ENCODE measurements around the gene NSMCE1.

Gene NSMCE1

DNA sequence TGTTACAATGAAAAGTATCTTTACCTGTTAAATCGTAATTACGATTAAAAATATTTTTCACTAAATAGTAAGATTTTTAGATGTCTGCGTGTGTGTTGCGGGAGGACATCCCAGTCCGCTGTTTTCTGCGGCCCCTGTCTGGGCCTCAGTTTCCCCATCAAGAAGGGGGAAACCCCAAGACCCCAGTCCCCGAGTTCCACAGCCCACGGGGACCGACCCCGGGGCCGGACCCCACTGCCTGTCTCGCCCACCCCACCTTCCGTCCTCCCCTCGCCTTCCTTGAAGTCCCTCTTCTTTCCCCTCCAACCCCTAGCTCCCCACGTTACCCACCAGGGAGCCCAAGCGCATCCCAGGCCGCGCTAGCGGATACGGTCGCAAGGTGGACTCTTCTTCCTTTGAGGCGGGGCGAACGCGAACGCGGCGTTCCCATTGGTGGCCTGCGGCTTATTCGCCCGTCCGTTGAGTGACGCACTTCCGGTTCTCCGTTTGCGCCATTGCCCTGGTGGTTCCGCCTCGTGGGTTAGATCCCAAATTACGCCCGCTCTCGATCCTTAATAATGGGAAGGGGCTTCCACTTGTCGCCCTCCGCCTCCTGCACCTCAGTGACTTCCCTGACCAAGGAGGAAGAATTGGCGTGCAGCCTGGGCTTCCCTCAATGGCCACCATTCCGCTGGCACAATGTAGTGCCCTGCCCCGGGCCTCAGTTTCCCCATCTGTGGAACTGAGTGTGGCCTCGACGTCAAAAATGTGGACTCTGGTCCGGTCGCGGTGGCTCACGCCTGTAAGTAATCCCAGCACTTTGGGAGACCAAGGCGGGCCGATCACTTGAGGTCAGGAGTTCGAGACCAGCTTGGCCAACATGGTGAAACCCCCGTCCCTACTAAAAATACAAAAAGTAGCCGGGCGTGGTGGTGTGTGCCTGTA is at the start of gene NSMCE1:
TSS of gene NSMCE1 (minus strand) at position 397 of the 924 bp plus-strand sequence. CDS start 11,202 bp downstream, outside the sequence.
- peak; percentile 96 for DNase-seq (ENCODE audit: extremely low read depth, insufficient read length)
- Histone ChIP-seq H3K27me3 (replicated peaks; ENCODE audit: control insufficient read depth, insufficient read depth, low read length) (no peaks in the 10 kb centered on the region), H3K4me3 (replicated peaks; ENCODE audit: low read depth, low read length) (peak within 1 kb of the TSS; percentile 96), H3K36me3 (ENCODE audit: control insufficient read depth, insufficient read depth, low read length) (no peaks in the 10 kb centered on the region)
- TF ChIP-seq CTCF (IDR thresholded peaks at IDR 0.05; ENCODE audit: insufficient read depth, low read length, poor library complexity, severe bottlenecking) = peak; percentile 13

DNA sequence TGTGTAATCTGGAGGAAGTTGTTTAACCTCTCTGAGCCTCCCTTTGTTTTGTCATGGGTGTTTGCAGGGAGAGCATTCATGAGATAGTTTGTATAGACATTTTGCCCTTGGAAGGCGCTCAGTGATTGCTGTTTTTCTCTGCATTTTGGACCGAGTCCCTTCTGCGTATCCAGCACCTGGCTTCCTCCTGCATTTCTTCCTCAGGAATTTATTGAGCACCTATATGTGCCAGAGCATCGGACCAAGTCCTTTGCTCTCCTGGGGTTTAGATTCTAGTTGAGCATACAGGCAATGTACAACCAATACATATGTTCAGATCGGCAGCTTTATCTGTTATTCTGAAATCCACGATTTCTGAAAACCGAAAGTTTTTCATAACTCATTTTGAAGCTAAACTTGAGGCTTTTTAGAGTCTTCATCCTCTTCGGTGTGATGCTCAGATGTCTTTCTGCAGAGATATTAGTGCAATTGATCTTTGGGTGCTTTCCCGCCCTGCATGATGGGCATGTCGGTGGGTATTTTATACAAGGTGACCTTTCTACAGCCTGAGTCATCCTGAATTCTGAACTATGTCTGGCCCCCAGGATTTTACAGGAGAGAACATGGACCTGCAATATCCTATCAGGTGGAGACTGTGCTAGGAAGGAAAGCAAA is 49.3 kb upstream of the NSMCE1 start:
- no peak for DNase-seq (ENCODE audit: extremely low read depth, insufficient read length)
- no peaks in the 10 kb centered on the region for H3K27me3 ChIP-seq (replicated peaks; ENCODE audit: control insufficient read depth, insufficient read depth, low read length)
- H3K4me3 ChIP-seq (replicated peaks; ENCODE audit: low read depth, low read length) = no peak overlapping the region
- no peak for TF ChIP-seq CTCF (IDR thresholded peaks at IDR 0.05; ENCODE audit: insufficient read depth, low read length, poor library complexity, severe bottlenecking)
- H3K36me3 ChIP-seq (ENCODE audit: control insufficient read depth, insufficient read depth, low read length) = no peaks in the 10 kb centered on the region; the same call in 1 of the 2 replicates

DNA sequence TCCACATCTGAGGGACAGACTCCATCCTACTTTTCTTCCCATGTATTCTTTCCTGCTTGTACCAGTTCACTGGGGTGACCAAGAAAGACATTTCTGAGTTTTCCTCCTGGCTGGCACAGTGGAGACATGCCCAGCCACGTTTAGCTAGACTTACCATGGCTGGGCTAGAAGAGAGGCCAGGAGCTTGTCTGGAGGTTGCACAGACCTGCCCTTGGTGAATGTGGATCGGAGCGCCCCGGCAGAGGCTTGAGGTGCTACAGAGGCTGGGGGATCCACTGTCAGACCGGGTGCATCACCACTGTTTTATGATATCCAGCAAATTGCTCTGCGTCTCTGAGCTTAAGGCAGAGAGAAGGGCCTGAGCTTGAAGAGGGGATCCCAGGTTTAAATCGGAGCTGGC is 48.7 kb upstream of the NSMCE1 start:
- Histone ChIP-seq H3K27me3 (replicated peaks; ENCODE audit: control insufficient read depth, insufficient read depth, low read length) (no peaks in the 10 kb centered on the region), H3K4me3 (replicated peaks; ENCODE audit: low read depth, low read length) (no peak overlapping the region), H3K36me3 (ENCODE audit: control insufficient read depth, insufficient read depth, low read length) (no peaks in the 10 kb centered on the region; the same call in 1 of the 2 replicates)
- no peak for DNase-seq (ENCODE audit: extremely low read depth, insufficient read length)
- TF ChIP-seq CTCF (IDR thresholded peaks at IDR 0.05; ENCODE audit: insufficient read depth, low read length, poor library complexity, severe bottlenecking) = no peak

GRCh38 chr16:27316038-27316680 is 47.6 kb upstream of the NSMCE1 start:
- Histone ChIP-seq H3K27me3 (replicated peaks; ENCODE audit: control insufficient read depth, insufficient read depth, low read length) (no peaks in the 10 kb centered on the region), H3K36me3 (ENCODE audit: control insufficient read depth, insufficient read depth, low read length) (no peaks in the 10 kb centered on the region; the same call in 1 of the 2 replicates), H3K4me3 (replicated peaks; ENCODE audit: low read depth, low read length) (no peak overlapping the region)
- no peak for DNase-seq (ENCODE audit: extremely low read depth, insufficient read length)
- no peak for TF ChIP-seq CTCF (IDR thresholded peaks at IDR 0.05; ENCODE audit: insufficient read depth, low read length, poor library complexity, severe bottlenecking)

DNA sequence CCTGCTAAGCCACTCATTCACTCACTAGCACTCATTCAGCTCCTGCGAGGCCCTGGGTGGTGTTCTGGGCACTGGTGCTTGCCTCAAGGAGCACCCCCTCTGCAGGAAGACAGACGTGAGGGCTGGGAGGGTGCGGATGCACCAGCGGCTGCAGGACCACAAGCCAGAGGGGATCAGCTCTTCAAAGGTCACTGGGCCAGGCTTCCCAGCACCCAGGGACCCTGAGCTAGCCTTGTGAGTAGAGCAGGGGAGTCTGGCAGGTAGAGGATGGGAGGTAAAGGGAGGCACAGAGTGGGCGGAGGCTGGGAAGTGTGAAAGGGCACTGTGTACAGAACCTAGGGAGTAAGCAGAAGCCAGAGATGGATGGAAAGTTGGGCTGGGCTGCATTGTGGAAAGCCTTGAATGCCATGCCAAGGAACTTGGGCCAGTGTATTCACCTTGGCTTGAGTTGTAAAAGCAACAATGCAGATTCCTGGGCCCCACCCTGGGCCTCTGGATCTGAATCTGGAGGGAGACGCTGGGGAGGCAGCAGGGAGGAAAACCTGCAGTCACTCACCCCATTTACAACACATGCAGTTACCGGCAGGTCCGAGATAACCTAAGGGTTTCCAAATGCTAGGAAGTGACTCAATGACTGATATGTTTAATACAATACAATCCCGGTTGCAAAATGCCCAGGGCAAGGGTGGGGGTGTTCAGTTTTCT is 46.9 kb upstream of the NSMCE1 start:
- H3K36me3 ChIP-seq (ENCODE audit: control insufficient read depth, insufficient read depth, low read length) = no peaks in the 10 kb centered on the region; the same call in 1 of the 2 replicates
- TF ChIP-seq CTCF (IDR thresholded peaks at IDR 0.05; ENCODE audit: insufficient read depth, low read length, poor library complexity, severe bottlenecking) = peak; percentile 14
- H3K4me3 ChIP-seq (replicated peaks; ENCODE audit: low read depth, low read length) = peak overlapping the region; percentile 86
- DNase-seq (ENCODE audit: extremely low read depth, insufficient read length) = peak; percentile 35
- no peaks in the 10 kb centered on the region for H3K27me3 ChIP-seq (replicated peaks; ENCODE audit: control insufficient read depth, insufficient read depth, low read length)
